Activated B cell treated with CpG ODN at 0.5 μM for 24 hours (primary cell): ENCODE measurements around the gene RIPOR3. TPM values are rescaled to one million over a fixed set of nuclear protein-coding genes. Genes with fewer than 3 reads are reported as not detected.

Experiments
- ATAC-seq: fragments of 200-7000 bp; cut with Tn5 transposase; one replicate; pipeline ENCODE4 v1.10.0; 2021; ENCODE audit warnings: low read depth, mild to moderate bottlenecking, moderate library complexity
- CTCF ChIA-PET: fragments of 350-600 bp; sonication (Branson Sonifier 250); formaldehyde crosslinking; loops from one replicate; lab custom pipeline; 2021; ENCODE audit warnings: antibody characterized with exemption; lab: Charles Lee
- POLR2A ChIA-PET: fragments of 350-600 bp; sonication (Branson Sonifier 250); formaldehyde crosslinking; loops from one replicate; lab custom pipeline; 2021; ENCODE audit warnings: antibody characterized with exemption; lab: Charles Lee
- DNase-seq: peaks from one replicate; pipeline ENCODE4 v3.0.0; 2022
- H3K27ac Mint-ChIP-seq: one replicate; pipeline ENCODE4 v1.8.0; 2020; ENCODE audit warnings: mixed read lengths
- H3K27me3 Mint-ChIP-seq: one replicate; pipeline ENCODE4 v1.8.0; 2021; ENCODE audit warnings: mixed read lengths
- H3K36me3 Mint-ChIP-seq: one replicate; pipeline ENCODE4 v1.8.0; 2021; ENCODE audit warnings: low read depth, mixed read lengths
- H3K4me1 Mint-ChIP-seq: one replicate; pipeline ENCODE4 v1.8.0; 2021; ENCODE audit warnings: mixed read lengths
- H3K4me3 Mint-ChIP-seq: one replicate; pipeline ENCODE4 v1.8.0; 2020; ENCODE audit warnings: mild to moderate bottlenecking, mixed read lengths
- H3K9me3 Mint-ChIP-seq: one replicate; pipeline ENCODE4 v1.8.0; 2020; ENCODE audit warnings: mixed read lengths
- intact Hi-C: fragments of 100-400 bp; cut with micrococcal nuclease; formaldehyde crosslinking; loops from one replicate; pipeline ENCODE4 v1.15.1; 2024
- total RNA-seq: library from RNA; stranded (reverse); gene quantifications from 2 replicates; pipeline ENCODE4 v1.2.3, GENCODE V29; 2022
- TF ChIP-seq, protein P1 (sequence below): fragments of 200-600 bp; IDR thresholded peaks from one replicate; pipeline ENCODE4 v1.8.0; 2022; ENCODE audit warnings: antibody characterized with exemption, mild to moderate bottlenecking

RIPOR3 gene
- total RNA-seq, 1 donor from 2014 or later = not detected

DNA sequence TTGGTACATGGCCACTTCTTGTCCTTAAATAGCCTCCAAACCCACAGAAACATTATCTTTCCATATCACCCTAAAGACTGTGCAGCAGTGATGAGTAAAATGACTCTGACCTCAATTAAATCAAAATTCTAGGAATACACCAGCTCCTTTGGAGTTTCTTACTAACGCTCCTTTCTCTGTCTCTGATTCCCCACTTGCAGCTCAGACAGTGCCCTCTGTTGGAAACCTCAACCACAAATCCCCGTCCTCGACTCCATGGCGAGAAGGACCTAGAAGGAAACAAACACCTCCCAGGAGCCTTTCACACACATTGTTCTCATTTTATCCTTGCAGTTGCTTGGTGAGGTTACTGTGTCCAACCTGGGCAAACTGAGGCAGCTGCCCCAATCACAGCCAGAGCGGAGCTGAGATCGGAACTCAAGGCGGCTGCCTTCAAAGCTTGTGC is 22.3 kb upstream of the RIPOR3 start:
- Mint-ChIP-seq H3K27ac (no peak overlapping the region), H3K4me1 (no peaks in the 10 kb centered on the region), H3K36me3 (no peaks in the 10 kb centered on the region), H3K27me3 (peaks cover 33% of the 10 kb centered on the region), H3K9me3 (no peaks in the 10 kb centered on the region), H3K4me3 (no peak overlapping the region)
- TF ChIP-seq, protein P1, sequence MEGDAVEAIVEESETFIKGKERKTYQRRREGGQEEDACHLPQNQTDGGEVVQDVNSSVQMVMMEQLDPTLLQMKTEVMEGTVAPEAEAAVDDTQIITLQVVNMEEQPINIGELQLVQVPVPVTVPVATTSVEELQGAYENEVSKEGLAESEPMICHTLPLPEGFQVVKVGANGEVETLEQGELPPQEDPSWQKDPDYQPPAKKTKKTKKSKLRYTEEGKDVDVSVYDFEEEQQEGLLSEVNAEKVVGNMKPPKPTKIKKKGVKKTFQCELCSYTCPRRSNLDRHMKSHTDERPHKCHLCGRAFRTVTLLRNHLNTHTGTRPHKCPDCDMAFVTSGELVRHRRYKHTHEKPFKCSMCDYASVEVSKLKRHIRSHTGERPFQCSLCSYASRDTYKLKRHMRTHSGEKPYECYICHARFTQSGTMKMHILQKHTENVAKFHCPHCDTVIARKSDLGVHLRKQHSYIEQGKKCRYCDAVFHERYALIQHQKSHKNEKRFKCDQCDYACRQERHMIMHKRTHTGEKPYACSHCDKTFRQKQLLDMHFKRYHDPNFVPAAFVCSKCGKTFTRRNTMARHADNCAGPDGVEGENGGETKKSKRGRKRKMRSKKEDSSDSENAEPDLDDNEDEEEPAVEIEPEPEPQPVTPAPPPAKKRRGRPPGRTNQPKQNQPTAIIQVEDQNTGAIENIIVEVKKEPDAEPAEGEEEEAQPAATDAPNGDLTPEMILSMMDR = no peak
- DNase-seq (no peak), ATAC-seq (no peak)
- intact Hi-C loops = no loop called here
- ChIA-PET POLR2A (no interaction called here), CTCF (no interaction called here)

DNA sequence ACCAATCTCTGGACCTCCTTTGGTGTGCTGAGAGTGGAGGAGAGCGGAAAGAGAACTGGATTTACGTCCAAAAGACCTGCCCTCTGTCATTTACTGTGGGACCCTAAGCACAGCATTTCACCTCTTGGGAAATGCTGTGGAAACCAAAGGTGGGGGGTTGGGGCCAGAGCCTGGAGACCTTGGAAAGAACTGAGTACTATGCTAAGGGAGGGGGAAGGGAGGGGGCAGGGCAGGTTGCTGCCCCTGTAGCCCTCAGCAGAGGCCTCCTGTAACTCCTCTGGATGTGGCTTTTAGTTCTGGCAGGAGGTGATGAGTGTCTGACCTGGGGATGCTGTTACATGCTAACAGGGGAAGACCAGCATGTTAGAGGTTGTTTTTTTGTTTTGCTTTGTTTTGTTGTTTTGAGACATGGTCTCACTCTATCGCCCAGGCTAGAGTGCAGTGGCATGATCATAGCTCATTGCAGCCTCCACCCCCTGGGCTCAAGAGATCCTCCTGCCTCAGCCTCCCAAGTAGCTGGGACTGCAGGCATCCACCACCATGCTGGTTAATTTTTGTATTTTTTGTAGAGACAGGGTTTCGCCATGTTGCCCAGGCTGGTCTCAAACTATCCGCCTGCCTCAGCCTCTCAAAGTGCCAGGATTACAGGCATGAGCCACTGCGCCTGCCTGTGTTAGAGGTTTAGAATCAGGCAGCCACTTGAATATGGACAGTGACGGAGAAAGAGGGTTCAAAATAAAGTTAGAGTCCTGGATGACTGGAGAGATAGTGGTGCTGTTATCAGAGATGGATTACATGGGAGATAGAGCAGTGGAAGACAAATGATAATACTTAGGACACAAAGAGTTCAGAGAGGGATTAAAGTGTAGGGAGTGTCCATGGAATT is 21.7 kb upstream of the RIPOR3 start:
- Mint-ChIP-seq H3K36me3 (no peaks in the 10 kb centered on the region), H3K27me3 (peaks cover 27% of the 10 kb centered on the region), H3K27ac (no peak overlapping the region), H3K9me3 (no peaks in the 10 kb centered on the region), H3K4me1 (no peaks in the 10 kb centered on the region), H3K4me3 (no peak overlapping the region)
- ChIA-PET CTCF (no interaction called here), POLR2A (no interaction called here)
- TF ChIP-seq, protein P1 = no peak
- ATAC-seq = no peak
- DNase-seq = no peak
- intact Hi-C loops = no loop called here

DNA sequence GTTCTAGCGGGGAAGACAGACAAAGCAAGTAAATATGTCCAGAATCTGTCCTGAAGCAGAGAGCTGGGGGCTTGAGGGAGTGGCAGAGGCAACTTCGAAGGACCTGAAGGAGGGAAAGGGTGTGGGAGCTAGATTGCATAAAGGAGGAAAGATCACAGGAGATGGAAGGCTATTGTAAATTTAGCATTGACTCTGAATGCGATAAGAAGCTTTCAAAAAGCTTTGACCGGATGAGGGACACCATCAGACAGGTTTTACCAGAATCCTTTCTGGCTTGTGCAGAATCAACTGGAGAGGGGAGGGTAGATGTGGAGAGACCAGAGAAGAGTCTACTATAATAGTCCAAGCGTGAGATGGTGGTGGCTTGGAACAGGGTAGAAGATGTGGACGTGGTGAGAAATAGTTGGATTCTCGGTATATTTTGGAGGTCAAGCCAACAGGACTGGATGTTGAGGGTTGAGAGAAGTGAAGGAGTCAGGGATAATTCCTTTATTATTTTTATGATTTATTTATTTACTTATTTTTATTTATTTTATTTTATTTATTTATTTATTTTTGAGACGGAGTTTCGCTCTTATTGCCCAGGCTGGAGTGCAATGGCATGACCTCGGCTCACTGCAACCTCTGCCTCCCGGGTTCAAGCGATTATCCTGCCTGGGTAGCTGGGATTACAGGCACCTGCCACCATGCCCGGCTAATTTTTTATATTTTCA is 19.9 kb upstream of the RIPOR3 start:
- no peak overlapping the region for H3K4me3 Mint-ChIP-seq
- H3K27me3 Mint-ChIP-seq = peaks cover 25% of the 10 kb centered on the region
- ChIA-PET CTCF (no interaction called here), POLR2A (no interaction called here)
- no peaks in the 10 kb centered on the region for H3K36me3 Mint-ChIP-seq
- no peaks in the 10 kb centered on the region for H3K4me1 Mint-ChIP-seq
- no peaks in the 10 kb centered on the region for H3K9me3 Mint-ChIP-seq
- no peak for ATAC-seq
- H3K27ac Mint-ChIP-seq = no peak overlapping the region
- intact Hi-C loops = no loop called here
- TF ChIP-seq, protein P1 = no peak
- DNase-seq = no peak

DNA sequence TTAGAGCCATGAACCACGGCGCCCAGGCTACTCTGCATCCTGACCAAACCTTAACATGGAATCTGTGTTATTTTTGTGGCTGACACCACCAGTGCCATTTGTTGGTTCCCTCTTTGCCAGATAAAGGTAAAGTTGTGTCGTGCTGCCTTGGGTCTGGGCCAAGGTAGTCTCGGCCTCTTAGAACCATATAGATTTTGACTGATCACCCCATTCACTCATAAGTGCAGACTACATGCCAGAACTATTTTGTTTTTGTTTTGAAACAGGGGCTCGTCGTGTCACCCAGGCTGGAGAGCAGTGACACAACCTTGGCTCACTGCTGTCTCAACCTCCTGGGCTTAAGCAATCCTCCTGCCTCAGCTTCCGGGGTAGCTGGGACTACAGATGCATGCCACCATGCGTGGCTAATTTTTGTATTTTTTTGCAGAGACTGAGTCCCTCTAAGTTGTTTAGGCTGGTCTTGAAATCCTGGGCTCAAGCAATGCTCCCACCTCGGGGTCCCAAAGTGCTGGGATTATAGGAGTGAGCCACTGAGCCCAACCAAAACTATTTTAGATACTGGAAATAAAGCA is 19.2 kb upstream of the RIPOR3 start:
- TF ChIP-seq, protein P1 = no peak
- no peak for DNase-seq
- H3K4me1 Mint-ChIP-seq = no peaks in the 10 kb centered on the region
- no peak overlapping the region for H3K4me3 Mint-ChIP-seq
- ChIA-PET POLR2A (no interaction called here), CTCF (no interaction called here)
- H3K36me3 Mint-ChIP-seq = no peaks in the 10 kb centered on the region
- intact Hi-C loops = no loop called here
- no peak overlapping the region for H3K27ac Mint-ChIP-seq
- no peak for ATAC-seq
- no peaks in the 10 kb centered on the region for H3K9me3 Mint-ChIP-seq
- peaks cover 29% of the 10 kb centered on the region for H3K27me3 Mint-ChIP-seq

DNA sequence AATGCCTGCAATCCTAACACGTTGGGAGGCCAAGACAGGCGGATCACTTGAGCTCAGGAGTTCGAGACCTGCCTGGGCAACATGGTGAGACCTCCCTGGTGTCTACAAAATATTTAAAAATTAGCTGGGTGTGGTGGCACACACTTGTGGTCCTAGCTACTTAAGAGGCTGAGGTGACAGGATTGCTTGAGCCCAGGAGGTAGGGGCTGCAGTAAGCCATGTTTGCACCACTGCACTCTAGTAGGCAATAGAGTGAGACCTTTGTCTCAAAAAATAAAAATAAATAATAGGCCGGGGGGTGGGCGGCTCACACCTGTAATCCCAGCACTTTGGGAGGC is 18.3 kb upstream of the RIPOR3 start:
- ChIA-PET CTCF (no interaction called here), POLR2A (no interaction called here)
- Mint-ChIP-seq H3K27ac (no peak overlapping the region), H3K4me3 (no peak overlapping the region), H3K36me3 (no peaks in the 10 kb centered on the region), H3K9me3 (no peaks in the 10 kb centered on the region), H3K27me3 (peaks cover 34% of the 10 kb centered on the region), H3K4me1 (no peaks in the 10 kb centered on the region)
- no peak for ATAC-seq
- no peak for DNase-seq
- intact Hi-C loops = no loop called here
- TF ChIP-seq, protein P1 = no peak
